SU-DHL-6 (cell line): Measurements from ENCODE around the gene APAF1.

Source experiments
- EZH2phosphoT487 ChIP-seq: fragments of 200-600 bp; sonication (generic), shearing (Covaris generic); conservative IDR thresholded peaks from 2 replicates; pipeline ENCODE4 v1.6.1; 2018; ENCODE audit warnings: mild to moderate bottlenecking, antibody characterized with exemption, low read length, moderate library complexity, mixed read lengths
- TF ChIP-seq, protein P1 (sequence below): fragments of 200-600 bp; sonication (generic); IDR thresholded peaks from one replicate; pipeline ENCODE4 v1.5.1; 2017; ENCODE audit warnings: antibody characterized with exemption, mild to moderate bottlenecking, low read length, moderate library complexity; ENCODE audit not compliant: insufficient read depth, poor library complexity, severe bottlenecking

DNA sequence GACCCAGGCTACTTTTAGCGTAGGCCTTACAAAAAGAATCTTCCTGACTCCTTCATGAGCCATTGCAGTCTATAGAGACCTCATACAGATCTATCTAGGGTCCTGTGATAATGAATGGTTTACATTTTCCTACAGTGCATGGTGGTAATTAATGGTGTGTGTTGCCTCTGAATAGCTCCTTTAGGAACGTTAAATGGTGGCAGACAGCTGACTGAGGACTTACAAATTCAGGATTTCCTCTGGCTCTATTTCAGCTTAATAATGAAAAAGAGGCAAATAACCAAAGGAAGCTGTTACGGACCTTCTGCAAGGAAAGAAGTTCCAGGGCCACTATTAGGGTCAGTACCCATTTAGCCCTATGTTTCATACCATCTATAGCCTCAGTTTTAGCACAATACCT is 5.6 kb upstream of the APAF1 start:
- TF ChIP-seq, protein P1, sequence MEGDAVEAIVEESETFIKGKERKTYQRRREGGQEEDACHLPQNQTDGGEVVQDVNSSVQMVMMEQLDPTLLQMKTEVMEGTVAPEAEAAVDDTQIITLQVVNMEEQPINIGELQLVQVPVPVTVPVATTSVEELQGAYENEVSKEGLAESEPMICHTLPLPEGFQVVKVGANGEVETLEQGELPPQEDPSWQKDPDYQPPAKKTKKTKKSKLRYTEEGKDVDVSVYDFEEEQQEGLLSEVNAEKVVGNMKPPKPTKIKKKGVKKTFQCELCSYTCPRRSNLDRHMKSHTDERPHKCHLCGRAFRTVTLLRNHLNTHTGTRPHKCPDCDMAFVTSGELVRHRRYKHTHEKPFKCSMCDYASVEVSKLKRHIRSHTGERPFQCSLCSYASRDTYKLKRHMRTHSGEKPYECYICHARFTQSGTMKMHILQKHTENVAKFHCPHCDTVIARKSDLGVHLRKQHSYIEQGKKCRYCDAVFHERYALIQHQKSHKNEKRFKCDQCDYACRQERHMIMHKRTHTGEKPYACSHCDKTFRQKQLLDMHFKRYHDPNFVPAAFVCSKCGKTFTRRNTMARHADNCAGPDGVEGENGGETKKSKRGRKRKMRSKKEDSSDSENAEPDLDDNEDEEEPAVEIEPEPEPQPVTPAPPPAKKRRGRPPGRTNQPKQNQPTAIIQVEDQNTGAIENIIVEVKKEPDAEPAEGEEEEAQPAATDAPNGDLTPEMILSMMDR = no peak
- TF ChIP-seq EZH2phosphoT487 = no peak
